GM10847 (cell line): Measurements from ENCODE around the gene LY86.
A peak's percentile ranks its signal among the peaks of the same experiment; 100 is the strongest.

Experiments used
- POLR2A ChIP-seq: IDR thresholded peaks from 2 replicates; pipeline ENCODE4 v1.6.1; 2011; ENCODE audit not compliant: insufficient read length; ENCODE audit errors: extremely low read depth

Gene LY86

DNA sequence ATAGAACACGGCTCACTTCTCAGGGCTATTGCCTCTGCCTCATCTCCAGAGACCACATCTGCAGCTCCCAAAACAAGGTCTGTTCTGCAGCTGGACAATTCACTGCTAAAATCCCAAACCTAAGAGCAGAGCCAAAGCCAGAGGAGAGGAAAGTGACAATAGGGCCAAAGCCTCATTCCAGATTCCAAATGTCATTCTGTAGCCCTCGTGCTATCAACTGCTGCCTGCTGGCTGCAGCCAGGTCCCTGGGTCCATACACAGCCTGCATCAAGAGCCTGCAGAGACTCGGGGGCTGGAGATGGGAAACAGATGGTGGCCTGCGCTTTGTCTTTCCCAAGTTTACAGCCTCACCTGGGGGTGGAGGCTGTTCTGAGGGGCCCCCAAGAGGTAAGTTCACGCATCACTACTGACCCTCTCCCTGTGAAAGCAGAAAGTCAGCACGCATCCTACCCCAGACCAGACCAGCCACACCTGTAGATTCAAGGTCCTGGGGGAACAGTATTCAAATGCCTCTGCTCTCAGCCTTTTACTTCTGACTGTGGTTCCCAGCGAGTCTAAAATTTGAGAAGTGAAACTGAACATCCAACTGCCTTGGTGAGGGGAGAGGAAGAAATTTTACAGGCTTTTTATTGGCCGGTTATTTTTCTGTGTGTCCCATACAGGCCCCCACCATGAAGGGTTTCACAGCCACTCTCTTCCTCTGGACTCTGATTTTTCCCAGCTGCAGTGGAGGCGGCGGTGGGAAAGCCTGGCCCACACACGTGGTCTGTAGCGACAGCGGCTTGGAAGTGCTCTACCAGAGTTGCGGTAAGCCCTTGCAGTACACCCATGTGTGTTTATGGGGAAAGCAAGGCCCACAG, at the start of gene LY86:
Gene LY86 (plus strand): TSS at position 657 of the 860 bp plus-strand sequence. CDS start 15 bp downstream, at position 672.
- TF ChIP-seq POLR2A = peak; percentile 36

DNA sequence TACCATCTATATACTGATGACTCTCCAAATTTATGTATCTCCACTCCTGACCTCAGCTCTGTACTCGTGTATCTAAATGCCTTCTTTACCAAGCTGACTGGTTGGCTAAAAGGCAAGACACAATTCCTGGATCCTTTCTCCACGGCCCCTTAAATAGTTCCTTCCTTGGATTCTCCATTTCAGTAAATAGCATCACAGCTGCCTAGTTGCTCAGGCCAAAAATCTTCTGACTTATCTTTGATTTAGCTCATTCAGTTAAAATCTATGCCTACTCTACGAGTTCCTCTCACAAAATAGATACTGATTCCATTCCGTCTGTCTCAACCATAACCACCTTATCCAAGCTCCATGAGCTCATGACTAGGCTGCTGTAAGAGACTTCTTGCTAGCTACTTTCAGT, 49.5 kb upstream of the LY86 start:
- no peak for TF ChIP-seq POLR2A

DNA sequence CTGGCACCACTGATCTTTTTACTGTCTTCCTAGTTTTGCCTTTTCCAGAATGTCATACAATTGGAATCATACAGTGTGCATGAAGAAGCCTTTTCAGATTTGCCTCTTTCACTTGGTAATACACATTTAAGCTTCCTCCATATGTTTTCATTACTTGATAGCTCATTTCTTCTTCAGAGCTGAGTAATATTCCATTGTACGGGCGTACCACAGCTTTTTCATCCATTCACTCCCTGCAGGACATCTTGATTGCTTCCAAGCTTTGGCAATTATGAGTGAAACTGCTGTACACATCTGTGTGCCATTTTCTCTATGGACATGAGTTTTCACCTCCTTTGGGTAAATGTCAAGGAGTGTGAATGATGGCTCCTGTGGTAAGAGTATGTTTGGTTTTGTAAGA, 46.2 kb upstream of the LY86 start:
- TF ChIP-seq POLR2A = no peak

DNA sequence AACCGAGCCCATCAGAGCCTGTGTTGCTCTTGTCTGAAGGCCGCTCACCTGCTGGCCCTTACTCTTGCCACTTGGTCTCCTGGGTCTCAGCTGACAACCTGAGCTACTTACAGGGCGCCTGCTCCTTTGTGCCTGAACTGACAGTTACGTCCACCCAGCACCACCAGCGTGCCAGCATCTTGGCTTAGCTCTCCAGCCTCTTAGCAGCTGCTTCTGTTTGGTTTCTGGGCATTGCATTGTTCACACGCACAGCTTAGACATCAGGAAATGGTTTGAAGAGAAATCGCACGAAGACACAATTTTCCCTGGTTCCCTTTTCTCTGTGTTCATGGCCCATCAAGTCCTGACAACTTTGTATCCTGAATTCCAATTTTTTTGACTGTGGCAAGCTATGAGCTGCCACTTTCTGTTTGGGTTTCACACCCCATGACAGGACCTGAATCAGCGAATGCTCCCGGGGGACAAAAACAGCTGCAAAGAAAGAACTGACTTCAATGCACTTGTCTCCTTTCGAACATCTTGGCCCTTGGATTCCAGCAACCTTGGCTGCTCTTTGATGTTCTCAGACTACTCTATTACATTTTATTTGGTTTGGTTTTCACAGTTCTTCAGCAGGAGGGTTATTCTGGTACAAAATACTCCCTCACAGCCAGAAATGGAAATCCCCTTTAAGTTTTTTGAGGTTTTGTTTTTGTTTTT, 45.2 kb upstream of the LY86 start:
- TF ChIP-seq POLR2A = no peak

DNA sequence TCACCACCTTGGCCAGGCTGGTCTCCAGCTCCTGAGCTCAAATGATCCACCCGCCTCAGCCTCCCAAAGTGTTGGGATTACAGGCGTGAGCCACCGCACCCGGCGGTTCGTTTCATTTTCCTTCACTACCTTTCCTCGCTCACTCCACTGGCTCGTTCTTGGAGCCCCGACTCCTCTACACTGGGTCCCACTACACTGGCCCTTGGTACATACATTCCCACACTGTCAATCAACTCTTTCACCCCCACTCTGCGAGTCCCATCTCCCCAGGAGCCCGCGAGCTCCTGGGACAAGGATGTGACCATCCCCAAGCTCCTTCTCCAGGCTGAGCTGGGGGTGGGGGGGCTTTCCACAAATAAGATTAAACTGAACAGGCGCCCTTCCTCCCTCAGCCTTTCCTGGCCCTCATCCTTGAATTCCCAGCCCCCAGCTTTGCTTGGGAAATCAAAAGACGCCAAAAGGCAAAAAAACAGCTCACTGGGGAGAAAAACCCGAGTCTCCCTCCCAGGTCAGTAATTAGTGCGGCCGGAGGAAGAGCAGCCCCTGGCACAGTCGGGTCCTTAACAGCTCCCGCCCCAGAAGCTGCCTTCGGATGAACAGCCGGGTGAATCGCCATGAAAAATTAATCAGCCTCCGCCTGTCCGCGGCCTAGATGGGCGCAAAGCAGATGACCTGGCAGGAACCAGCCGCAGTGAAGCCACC, 42.8 kb upstream of the LY86 start:
- TF ChIP-seq POLR2A = no peak

DNA sequence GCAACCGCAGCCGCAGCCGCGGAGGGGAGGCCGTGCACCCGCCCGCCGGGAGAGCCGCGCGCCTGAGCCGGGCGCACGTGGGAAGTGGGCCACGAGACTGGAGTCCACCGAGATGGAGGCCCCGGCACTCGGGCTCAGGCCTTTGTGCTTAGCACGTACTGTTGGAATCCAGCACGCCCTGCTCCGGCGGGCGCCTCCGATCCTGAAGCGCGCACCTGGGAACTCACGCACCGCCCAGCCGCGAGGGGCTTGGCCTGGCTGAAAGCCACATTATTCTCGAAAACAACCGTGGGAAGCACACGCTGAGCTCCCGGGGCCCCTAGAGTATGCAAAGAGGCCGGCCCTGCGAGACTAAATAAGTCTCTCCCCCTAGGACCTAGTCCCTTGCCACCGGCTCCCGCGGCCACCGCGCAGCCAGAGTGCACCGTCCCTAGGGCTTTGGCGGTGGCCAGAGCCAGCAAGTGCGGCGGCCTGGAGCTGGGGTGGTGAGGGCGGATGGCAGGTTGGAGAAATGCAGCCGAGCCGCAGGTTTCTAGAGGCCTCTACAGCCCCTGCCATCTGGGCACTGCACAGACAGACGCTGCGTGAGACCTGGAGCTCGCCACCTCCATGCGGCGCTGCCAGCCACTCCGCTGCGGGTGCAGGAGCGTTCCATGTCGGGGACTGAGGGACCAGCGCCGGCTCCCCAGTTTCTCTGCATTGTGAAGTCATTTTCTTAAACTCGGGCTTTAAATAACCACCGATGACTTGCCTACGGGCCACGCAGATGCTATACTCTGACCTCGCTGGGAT, 42.0 kb upstream of the LY86 start:
- no peak for TF ChIP-seq POLR2A

DNA sequence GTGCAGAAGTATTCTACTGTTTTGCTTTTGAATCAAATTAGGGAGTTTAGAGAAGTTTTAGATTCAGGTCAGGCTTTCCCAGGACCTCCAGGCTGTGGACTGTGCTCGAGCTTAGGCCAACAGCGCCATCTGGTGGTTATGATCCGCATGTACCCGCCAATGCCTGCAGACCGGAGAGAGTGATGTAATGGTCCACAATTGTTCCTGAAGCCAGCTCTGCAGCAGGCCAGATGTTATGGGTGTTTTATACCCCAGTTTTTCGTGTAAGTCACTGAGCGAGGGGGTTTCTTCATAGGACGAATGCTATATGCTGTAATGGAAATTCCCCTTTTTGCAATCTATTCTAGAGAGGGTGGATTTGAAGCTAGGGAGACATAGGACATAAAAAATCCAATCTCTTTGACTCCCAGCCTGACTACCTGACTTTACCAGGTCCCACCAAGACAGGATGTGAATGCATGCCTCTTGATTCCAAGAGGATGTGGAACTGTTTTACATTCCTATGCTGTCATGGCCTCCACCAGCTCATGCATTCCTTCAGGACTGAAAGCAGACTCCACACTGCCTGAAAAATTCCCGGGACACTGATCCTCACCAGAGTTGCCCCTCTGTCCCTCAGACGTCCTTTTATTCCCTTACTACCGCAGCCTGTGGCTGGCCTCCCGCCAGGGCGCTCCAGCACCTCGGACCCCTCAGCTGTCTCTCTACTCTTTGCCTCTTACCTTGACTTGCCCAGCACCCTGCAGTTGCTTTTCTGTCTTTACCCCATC, 41.2 kb upstream of the LY86 start:
- TF ChIP-seq POLR2A = no peak

DNA sequence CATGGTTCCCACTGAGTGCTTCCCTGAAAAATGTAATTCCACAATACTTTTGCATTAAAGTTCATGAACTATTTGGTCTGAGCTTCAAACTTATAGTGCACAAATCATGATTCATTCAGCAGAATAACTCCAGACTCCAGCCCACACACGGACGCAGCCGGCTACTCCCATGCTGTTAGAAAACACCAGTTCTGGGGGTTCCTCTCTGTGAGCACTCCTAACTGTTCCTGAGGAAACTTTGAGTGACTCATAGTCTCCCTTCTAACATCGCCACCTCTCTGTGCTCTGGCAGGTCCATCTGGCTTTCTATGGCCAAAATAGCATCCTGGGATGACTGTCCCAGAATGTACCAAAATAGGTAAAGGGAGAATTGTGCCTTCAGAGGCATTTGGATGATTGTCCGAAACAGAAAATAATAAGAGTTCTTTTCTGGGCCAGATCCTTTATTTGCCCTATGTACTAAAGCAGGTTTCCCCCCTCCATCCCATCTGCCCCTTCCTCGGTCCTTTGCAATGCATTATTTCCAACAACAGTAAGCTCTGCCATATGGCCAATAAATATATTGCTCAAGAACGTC, 32.3 kb upstream of the LY86 start:
- TF ChIP-seq POLR2A = no peak

DNA sequence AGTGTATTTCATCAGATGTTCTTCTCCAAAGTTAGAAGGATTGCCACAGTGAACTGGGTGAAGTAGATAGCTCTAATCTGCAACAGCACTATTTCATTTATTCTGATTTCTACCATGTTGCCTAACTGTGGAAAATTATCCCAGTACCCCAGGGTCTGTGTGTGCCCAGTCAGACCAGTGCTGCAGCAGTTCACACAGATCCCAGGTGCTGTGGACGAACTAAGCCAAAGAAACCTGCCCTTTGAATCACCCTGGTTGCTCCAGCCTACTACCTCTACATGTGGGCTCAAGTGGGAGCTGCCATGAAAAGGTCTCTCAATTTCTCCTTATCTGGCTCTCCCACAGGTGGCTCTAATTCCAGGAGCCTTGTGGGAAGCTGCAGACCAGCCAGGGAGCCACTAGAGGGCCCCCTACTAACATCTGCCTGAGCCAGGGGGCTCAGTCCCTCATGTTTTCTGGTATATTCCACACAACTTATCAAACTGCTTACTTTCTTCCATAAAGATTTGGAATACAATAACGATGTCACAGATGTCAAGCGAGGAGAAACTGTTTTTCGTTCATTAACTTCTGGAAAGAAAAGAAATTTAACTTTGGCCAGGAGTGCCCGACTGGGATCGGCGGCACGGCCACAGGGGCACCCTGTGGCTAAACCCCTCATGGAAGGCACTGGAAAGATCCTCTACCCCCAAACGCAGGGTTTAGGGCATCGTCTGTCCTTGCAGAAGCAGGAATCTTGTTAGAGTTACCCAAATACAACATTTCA, 31.6 kb upstream of the LY86 start:
- no peak for TF ChIP-seq POLR2A

DNA sequence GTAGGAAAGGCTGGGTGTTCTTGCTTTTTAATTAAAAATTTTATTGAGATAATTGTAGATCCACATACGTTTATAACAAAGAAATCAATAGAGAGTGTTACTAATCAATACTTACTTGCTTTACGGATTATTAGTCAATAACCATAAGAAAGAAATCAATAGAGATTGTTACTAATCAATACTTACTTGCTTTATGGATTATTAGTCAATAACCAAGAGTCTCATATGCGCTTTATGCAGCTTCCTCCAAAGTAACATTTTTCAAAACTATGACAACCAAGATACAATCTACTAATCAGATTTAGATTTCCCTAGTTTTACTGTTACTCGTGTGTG, 31.0 kb upstream of the LY86 start:
- TF ChIP-seq POLR2A = no peak

DNA sequence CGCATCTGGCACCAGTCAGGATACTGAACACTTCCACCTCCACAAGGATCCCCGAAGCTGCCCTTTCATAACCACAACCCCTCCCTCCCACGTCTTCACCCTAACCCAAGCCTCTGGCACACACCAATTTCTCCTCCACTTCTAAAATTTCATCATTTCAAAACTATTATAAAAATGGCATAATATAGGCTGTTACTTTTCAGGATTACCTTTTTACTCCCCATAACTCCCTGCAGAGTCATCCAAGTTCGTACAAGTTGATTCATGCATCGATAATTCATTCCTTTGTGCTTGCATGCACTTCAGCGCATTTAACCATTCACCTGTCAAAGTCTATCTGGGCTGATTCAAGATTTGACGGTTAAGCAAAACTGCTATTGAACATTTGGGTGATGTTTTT, 30.6 kb upstream of the LY86 start:
- no peak for TF ChIP-seq POLR2A

DNA sequence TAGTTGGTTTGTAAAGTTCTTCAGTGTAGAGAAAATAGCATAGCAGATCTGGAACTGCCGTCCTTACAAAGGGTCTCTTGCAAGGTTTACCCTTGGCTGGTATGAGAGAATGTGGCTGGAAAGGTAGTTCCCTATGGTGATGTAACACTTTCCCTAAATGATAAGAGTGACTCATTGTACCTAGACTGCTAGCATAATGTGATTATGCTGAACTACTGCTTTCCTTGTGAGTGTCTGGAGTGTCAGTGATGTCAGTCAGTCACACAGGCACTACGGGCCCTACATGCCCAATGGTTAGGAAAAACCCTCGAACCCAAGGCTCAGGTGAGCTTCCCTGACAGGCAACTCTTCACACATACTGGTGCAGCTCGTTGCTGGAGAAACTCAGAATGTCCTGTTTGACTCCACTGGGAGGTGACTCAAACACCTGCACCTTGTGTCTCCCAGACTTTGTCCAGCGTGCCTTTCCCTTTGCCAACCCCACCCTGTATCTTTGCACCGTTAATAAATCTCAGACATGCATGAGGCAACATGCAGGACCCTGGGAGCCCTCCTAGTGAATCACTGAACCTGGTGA, 28.4 kb upstream of the LY86 start:
- TF ChIP-seq POLR2A = no peak

DNA sequence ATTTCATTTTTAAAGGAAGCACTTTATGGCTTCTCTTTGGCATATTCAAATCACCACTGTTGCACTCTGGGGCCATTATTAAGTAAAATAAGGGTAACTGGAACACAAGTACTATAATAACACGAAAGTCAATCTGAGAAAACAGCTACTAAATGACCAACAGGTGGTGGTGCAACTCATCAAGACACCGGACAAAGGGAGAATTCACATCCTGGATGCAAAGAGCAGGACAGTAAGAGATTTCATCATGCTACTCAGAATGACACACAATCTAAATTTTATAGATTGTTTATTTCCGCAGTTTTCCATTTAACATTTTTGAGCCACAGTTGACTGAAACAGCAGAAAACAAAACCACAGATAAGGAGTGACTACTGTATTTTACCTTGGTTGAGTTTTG, 27.6 kb upstream of the LY86 start:
- TF ChIP-seq POLR2A = no peak

DNA sequence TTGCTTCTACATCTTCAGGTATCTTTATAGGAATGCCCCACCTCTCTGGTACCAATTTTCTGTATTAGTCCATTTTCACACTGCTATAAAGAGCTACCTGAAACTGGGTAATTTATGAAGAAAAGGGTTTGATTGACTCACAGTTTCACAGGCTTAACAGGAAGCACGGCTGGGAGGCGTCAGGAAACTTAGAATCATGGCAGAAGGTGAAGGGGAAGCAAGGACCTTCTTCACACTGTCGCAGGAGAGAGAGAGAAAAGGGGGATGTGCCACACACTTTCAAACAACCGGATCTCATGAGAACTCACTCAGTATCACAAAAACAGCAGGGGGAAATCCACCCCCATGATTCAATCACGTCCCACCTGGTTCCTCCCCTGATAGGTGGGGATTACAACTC, 24.4 kb upstream of the LY86 start:
- TF ChIP-seq POLR2A = no peak

DNA sequence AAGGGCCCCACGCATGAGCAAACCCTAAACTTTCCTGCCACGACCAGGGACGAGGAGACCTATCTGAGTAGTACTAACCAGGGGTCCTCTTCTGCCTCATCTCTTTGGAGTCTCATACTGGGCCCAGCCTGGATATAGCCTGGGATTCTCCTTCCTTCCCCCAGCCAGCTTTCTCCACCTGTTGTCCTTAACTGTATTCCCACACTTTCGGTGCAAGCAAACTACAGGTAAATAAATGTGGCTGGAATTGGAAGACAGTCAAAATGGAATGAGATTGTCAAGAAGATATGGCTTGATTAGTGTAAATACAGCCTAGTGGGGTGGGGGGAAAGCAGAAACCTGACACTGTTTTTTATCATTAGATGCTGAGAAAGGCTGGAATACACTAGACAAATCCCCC, 23.5 kb upstream of the LY86 start:
- TF ChIP-seq POLR2A = no peak
